SK-N-SH (cell line): ENCODE data around the gene DNAJB4. TPM values are rescaled to one million over a fixed set of nuclear protein-coding genes. Genes with fewer than 3 reads are reported as not detected.

ENCODE experiments used
- CTCF ChIA-PET: fragments of 300-600, 350-600 bp; formaldehyde crosslinking; extraction: SDS; loops from one replicate; lab custom pipeline; 2021; lab: Yijun Ruan, JAX
- POLR2A ChIA-PET: fragments of 350-600 bp; sonication (Branson Sonifier 250); formaldehyde crosslinking; extraction: SDS; loops from one replicate; lab custom pipeline; 2020; ENCODE audit warnings: antibody characterized with exemption, inconsistent platforms; lab: Yijun Ruan, JAX
- DNase-seq: peaks from one replicate; pipeline ENCODE4 v3.0.0; 2012
- H2AFZ ChIP-seq: fragments of 200-600 bp; sonication (generic); 2 replicates; pipeline ENCODE4 v1.8.1; 2016; ENCODE audit warnings: antibody characterized with exemption, mild to moderate bottlenecking, low read depth
- H3F3A ChIP-seq: fragments of 200-600 bp; sonication (generic); replicated peaks from 2 replicates; pipeline ENCODE3; 2016; ENCODE audit warnings: antibody characterized with exemption, mild to moderate bottlenecking; ENCODE audit not compliant: insufficient read depth
- H3K27ac ChIP-seq, 2 experiments: fragments of 200-500 bp in 1 of 2; fragments of 200-600 bp in 1 of 2; sonication (Bioruptor generic) in 1 of 2; sonication (generic), shearing (Covaris generic) in 1 of 2; 2 replicates each; pipeline versions ENCODE4 v1.5.1 to v1.6.1; 2014 to 2016; ENCODE audit warnings: low read depth in 2 of 2, inconsistent platforms in 1 of 2, low read length in 1 of 2, mild to moderate bottlenecking in 1 of 2, mixed read lengths in 1 of 2
- H3K27me3 ChIP-seq: fragments of 200-600 bp; sonication (generic), shearing (Covaris generic); 2 replicates; pipeline ENCODE4 v1.6.1; 2016; ENCODE audit warnings: mixed run types; ENCODE audit not compliant: insufficient read depth
- H3K36me3 ChIP-seq, 2 experiments: fragments of 200-500 bp in 1 of 2; fragments of 200-600 bp in 1 of 2; sonication (Bioruptor generic) in 1 of 2; sonication (generic) in 1 of 2; replicated peaks in 1 of 2; 2 replicates each; pipeline versions ENCODE3 to v1.5.1; 2014 to 2016; ENCODE audit warnings: low read length in 1 of 2, mild to moderate bottlenecking in 1 of 2; ENCODE audit not compliant: insufficient read depth in 2 of 2, control insufficient read depth in 1 of 2
- H3K4me1 ChIP-seq, 2 experiments: fragments of 200-500 bp in 1 of 2; fragments of 200-600 bp in 1 of 2; sonication (Bioruptor generic) in 1 of 2; sonication (generic), shearing (Covaris generic) in 1 of 2; 2 replicates each; pipeline versions ENCODE4 v1.5.1 to v1.6.1; 2014 to 2016; ENCODE audit warnings: low read depth in 1 of 2, low read length in 1 of 2, mixed run types in 1 of 2; ENCODE audit not compliant: insufficient read depth in 2 of 2, control insufficient read depth in 1 of 2
- H3K4me2 ChIP-seq: fragments of 200-600 bp; sonication (generic), shearing (Covaris generic); 2 replicates; pipeline ENCODE4 v1.6.1; 2017; ENCODE audit warnings: mixed run types
- H3K4me3 ChIP-seq, 2 experiments: fragments of 200-500 bp in 1 of 2; fragments of 200-600 bp in 1 of 2; sonication (Bioruptor generic) in 1 of 2; sonication (generic), shearing (Covaris generic) in 1 of 2; 2 replicates each; pipeline versions ENCODE4 v1.5.1 to v1.8.1; 2014 to 2016; ENCODE audit warnings: low read depth in 2 of 2, inconsistent platforms in 1 of 2, low read length in 1 of 2, mild to moderate bottlenecking in 1 of 2, mixed read lengths in 1 of 2, moderate library complexity in 1 of 2
- H3K79me2 ChIP-seq: fragments of 200-600 bp; sonication (generic); 2 replicates; pipeline ENCODE4 v1.8.1; 2017; ENCODE audit warnings: mild to moderate bottlenecking; ENCODE audit not compliant: insufficient read depth
- H3K9ac ChIP-seq: fragments of 200-600 bp; sonication (generic); 2 replicates; pipeline ENCODE4 v1.6.1; 2017; ENCODE audit warnings: mixed run types
- H3K9me2 ChIP-seq: fragments of 200-600 bp; sonication (generic); 2 replicates; pipeline ENCODE4 v1.6.1; 2017; ENCODE audit warnings: mixed run types
- H3K9me3 ChIP-seq: fragments of 200-600 bp; sonication (generic); 2 replicates; pipeline ENCODE4 v1.6.1; 2017; ENCODE audit warnings: mixed run types, mild to moderate bottlenecking, moderate library complexity
- H4K20me1 ChIP-seq: fragments of 200-600 bp; sonication (generic); 2 replicates; pipeline ENCODE4 v1.6.1; 2017; ENCODE audit warnings: mild to moderate bottlenecking, mixed run types; ENCODE audit not compliant: insufficient read depth
- CHD2 ChIP-seq: fragments of 150-350 bp; IDR thresholded peaks from 2 replicates; pipeline ENCODE4 v1.6.1; 2018; ENCODE audit warnings: low read length; ENCODE audit not compliant: partially characterized antibody
- CTCF ChIP-seq: fragments of 200-600 bp; sonication (generic); IDR thresholded peaks from 2 replicates; pipeline ENCODE4 v1.6.1; 2017; ENCODE audit warnings: antibody characterized with exemption, mild to moderate bottlenecking, moderate library complexity
- EP300 ChIP-seq, 2 experiments: IDR thresholded peaks; 2 replicates each; pipeline versions ENCODE4 v1.4.0 to v1.6.1; 2012; ENCODE audit warnings: borderline replicate concordance in 1 of 2, low read depth in 1 of 2, low read length in 1 of 2
- EZH2phosphoT487 ChIP-seq: fragments of 200-600 bp; sonication (generic); IDR thresholded peaks from 2 replicates; pipeline ENCODE4 v1.6.1; 2017; ENCODE audit warnings: low read depth, mixed run types, mild to moderate bottlenecking, antibody characterized with exemption, moderate library complexity, borderline replicate concordance
- FOSL2 ChIP-seq: IDR thresholded peaks from 2 replicates; pipeline ENCODE4 v1.4.0; 2012; ENCODE audit warnings: low read depth, mild to moderate bottlenecking, moderate library complexity, borderline replicate concordance
- FOXM1 ChIP-seq: IDR thresholded peaks from 2 replicates; pipeline ENCODE4 v1.4.0; 2012; ENCODE audit warnings: low read depth, mild to moderate bottlenecking
- GABPA ChIP-seq: IDR thresholded peaks from 2 replicates; pipeline ENCODE4 v1.4.0; 2012; ENCODE audit warnings: low read depth, mild to moderate bottlenecking
- GATA2 ChIP-seq: sonication (generic); formaldehyde crosslinking; IDR thresholded peaks from 2 replicates; pipeline ENCODE4 v1.5.0; 2020; ENCODE audit warnings: mild to moderate bottlenecking, missing genetic modification reagents
- JUND ChIP-seq: IDR thresholded peaks from 2 replicates; pipeline ENCODE4 v1.4.0; 2012
- MAX ChIP-seq: IDR thresholded peaks from 2 replicates; pipeline ENCODE4 v1.4.0; 2012; ENCODE audit warnings: low read depth
- MEF2A ChIP-seq: IDR thresholded peaks from 2 replicates; pipeline ENCODE4 v1.4.0; 2012; ENCODE audit warnings: low read depth, borderline replicate concordance
- MXI1 ChIP-seq: IDR thresholded peaks from 2 replicates; pipeline ENCODE4 v1.6.1; 2012; ENCODE audit warnings: mild to moderate bottlenecking, low read depth, low read length, improper control_type of control experiment
- NRF1 ChIP-seq: IDR thresholded peaks from 2 replicates; pipeline ENCODE4 v1.6.1; 2012; ENCODE audit warnings: low read depth, mild to moderate bottlenecking, low read length
- PBX3 ChIP-seq: IDR thresholded peaks from 2 replicates; pipeline ENCODE4; 2012
- POLR2AphosphoS5 ChIP-seq: IDR thresholded peaks from 2 replicates; pipeline ENCODE4 v1.6.1; 2012; ENCODE audit warnings: low read depth, low read length
- RAD21 ChIP-seq: IDR thresholded peaks from 2 replicates; pipeline ENCODE4 v1.6.1; 2012; ENCODE audit warnings: mild to moderate bottlenecking, low read length
- RCOR1 ChIP-seq: fragments of 150-350 bp; IDR thresholded peaks from 2 replicates; pipeline ENCODE4 v1.6.1; 2017; ENCODE audit warnings: antibody characterized with exemption, low read length
- RFX5 ChIP-seq: IDR thresholded peaks from 2 replicates; pipeline ENCODE4 v1.6.1; 2012; ENCODE audit warnings: mild to moderate bottlenecking, improper control_type of control experiment, low read length
- RXRA ChIP-seq: IDR thresholded peaks from 2 replicates; pipeline ENCODE4 v1.4.0; 2012; ENCODE audit warnings: low read depth, mild to moderate bottlenecking, borderline replicate concordance
- SIN3A ChIP-seq: IDR thresholded peaks from 2 replicates; pipeline ENCODE4 v1.6.1; 2012; ENCODE audit warnings: low read depth, mild to moderate bottlenecking, low read length, moderate library complexity, borderline replicate concordance
- TAF1 ChIP-seq: IDR thresholded peaks from 2 replicates; pipeline ENCODE4 v1.6.1; 2012; ENCODE audit warnings: low read depth, mild to moderate bottlenecking, low read length, moderate library complexity, borderline replicate concordance
- TCF12 ChIP-seq: IDR thresholded peaks from 2 replicates; pipeline ENCODE4 v1.4.0; 2012
- YY1 ChIP-seq: IDR thresholded peaks from 2 replicates; pipeline ENCODE4 v1.4.0; 2012; ENCODE audit warnings: low read depth, mild to moderate bottlenecking
- WGBS: methylation state at CpG from one replicate; pipeline ENCODE4 v1.1.6; 2017; ENCODE audit warnings: low lambda C conversion rate; 5-methylcytosine and 5-hydroxymethylcytosine counted together
- polyA plus RNA-seq, 3 experiments: library from polyadenylated mRNA; depleted of rRNA; stranded (reverse); fragments of >200 nt; gene quantifications; 2 replicates each; pipeline ENCODE4 v1.2.3, GENCODE V29; 2012
- TF ChIP-seq, protein P1 (sequence below): IDR thresholded peaks from 2 replicates; pipeline ENCODE4 v1.4.0; 2012; ENCODE audit warnings: low read depth, borderline replicate concordance
- TF ChIP-seq, protein P2 (sequence below): IDR thresholded peaks from 2 replicates; pipeline ENCODE4 v1.6.1; 2012; ENCODE audit warnings: mild to moderate bottlenecking, low read depth, low read length, moderate library complexity

The DNAJB4 gene
- polyA plus RNA-seq (2012; rRNA removed): 13.5 and 17.5 TPM in 2 replicates
- polyA plus RNA-seq (2012; cell fraction: cytosol; rRNA removed): 20.2 and 24.3 TPM in 2 replicates
- polyA plus RNA-seq (2012; cell fraction: nucleus; rRNA removed): 7.3 and 18.3 TPM in 2 replicates

DNA sequence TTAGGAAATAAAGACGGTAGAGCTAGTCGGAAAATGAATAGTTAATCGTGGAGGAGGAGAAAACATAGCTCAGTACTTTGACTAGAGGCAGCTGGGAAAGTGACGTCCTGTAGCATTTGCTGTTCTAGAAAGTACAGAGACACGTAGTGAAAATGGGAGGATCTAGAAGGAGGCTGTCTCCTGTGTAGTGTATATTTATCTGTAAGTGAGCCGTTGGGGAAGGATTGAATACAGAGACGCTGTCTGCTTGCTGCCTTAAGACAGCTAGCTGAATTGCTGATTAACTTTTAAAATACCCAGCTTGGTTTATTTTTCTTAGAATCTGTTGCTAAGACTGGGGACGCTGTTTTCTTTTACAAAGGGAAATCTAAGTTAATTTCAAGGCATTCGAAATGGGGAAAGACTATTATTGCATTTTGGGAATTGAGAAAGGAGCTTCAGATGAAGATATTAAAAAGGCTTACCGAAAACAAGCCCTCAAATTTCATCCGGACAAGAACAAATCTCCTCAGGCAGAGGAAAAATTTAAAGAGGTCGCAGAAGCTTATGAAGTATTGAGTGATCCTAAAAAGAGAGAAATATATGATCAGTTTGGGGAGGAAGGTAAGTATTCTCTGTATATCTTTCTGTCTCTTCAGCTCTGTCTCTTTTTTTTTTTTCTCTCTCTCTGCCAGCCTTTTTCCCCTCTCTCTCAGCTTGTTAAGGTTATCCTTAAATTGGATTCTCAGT is at the start of gene DNAJB4:
Gene DNAJB4 (plus strand): TSS at position 221 of the 729 bp plus-strand sequence. CDS start 172 bp downstream, at position 393.
- Histone ChIP-seq H2AFZ (peak within 1 kb of the TSS; percentile 75; the same call in 1 of the 2 replicates), H4K20me1 (no peaks in the 10 kb centered on the region; the same call in 1 of the 2 replicates), H3K36me3 (peaks cover 0 to 11% of the 10 kb centered on the region in 2 experiments), H3K4me2 (peak within 1 kb of the TSS; percentile 71), H3K27me3 (no peaks in the 10 kb centered on the region), H3K9me3 (no peaks in the 10 kb centered on the region), H3K79me2 (peaks cover 66% of the 10 kb centered on the region), H3K4me1 (peaks cover 6 to 8% of the 10 kb centered on the region in 2 experiments; a peak in 2 of 4 replicates), H3K4me3 (peak within 1 kb of the TSS; percentile 62 to 70), H3K9me2 (no peaks in the 10 kb centered on the region), H3K9ac (peak within 1 kb of the TSS; percentile 96), H3F3A (peaks cover 40% of the 10 kb centered on the region), H3K27ac (peak within 1 kb of the TSS; percentile 90 to 95)
- DNase-seq: peak; percentile 61
- POLR2A ChIA-PET: interaction anchor here (0.8 to 2.5 kb wide), 7 partner anchors 9 to 225 kb away, joined by 3 to 26 read pairs (median 6); partner anchors contain the start of gene FUBP1
- CTCF ChIA-PET: interaction anchor here (1.4 to 2.8 kb wide), 3 partner anchors 24 to 602 kb away, joined by 3 to 16 read pairs (median 12); no protein-coding TSS in a partner anchor
- 2% methylated on average over 12 of the region's 12 CpGs for WGBS
- TF ChIP-seq RXRA: no peak
- TF ChIP-seq CHD2: no peak
- TF ChIP-seq MXI1: peak; percentile 47
- no peak for TF ChIP-seq CTCF
- TF ChIP-seq RAD21: no peak
- no peak for TF ChIP-seq EZH2phosphoT487
- TF ChIP-seq, protein P1, sequence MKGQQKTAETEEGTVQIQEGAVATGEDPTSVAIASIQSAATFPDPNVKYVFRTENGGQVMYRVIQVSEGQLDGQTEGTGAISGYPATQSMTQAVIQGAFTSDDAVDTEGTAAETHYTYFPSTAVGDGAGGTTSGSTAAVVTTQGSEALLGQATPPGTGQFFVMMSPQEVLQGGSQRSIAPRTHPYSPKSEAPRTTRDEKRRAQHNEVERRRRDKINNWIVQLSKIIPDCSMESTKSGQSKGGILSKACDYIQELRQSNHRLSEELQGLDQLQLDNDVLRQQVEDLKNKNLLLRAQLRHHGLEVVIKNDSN: no peak
- TF ChIP-seq PBX3: no peak
- TF ChIP-seq YY1: no peak; the same call in 1 of the 2 replicates
- no peak for TF ChIP-seq JUND
- TF ChIP-seq MEF2A: no peak
- TF ChIP-seq TCF12: peak; percentile 8; the same call in 1 of the 2 replicates
- TF ChIP-seq RFX5: 0 out of 2 replicates have a peak, but pooled peaks have one; percentile 50
- peak; percentile 75 for TF ChIP-seq TAF1
- TF ChIP-seq EP300 (IDR thresholded peaks at IDR 0.05; ENCODE audit: borderline replicate concordance in 1 of 2, low read depth in 1 of 2, low read length in 1 of 2): peak in 1 of 2 experiments; percentile 32; a peak in 1 of 4 replicates
- no peak for TF ChIP-seq NRF1
- TF ChIP-seq, protein P2, sequence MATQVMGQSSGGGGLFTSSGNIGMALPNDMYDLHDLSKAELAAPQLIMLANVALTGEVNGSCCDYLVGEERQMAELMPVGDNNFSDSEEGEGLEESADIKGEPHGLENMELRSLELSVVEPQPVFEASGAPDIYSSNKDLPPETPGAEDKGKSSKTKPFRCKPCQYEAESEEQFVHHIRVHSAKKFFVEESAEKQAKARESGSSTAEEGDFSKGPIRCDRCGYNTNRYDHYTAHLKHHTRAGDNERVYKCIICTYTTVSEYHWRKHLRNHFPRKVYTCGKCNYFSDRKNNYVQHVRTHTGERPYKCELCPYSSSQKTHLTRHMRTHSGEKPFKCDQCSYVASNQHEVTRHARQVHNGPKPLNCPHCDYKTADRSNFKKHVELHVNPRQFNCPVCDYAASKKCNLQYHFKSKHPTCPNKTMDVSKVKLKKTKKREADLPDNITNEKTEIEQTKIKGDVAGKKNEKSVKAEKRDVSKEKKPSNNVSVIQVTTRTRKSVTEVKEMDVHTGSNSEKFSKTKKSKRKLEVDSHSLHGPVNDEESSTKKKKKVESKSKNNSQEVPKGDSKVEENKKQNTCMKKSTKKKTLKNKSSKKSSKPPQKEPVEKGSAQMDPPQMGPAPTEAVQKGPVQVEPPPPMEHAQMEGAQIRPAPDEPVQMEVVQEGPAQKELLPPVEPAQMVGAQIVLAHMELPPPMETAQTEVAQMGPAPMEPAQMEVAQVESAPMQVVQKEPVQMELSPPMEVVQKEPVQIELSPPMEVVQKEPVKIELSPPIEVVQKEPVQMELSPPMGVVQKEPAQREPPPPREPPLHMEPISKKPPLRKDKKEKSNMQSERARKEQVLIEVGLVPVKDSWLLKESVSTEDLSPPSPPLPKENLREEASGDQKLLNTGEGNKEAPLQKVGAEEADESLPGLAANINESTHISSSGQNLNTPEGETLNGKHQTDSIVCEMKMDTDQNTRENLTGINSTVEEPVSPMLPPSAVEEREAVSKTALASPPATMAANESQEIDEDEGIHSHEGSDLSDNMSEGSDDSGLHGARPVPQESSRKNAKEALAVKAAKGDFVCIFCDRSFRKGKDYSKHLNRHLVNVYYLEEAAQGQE: no peak
- no peak for TF ChIP-seq FOSL2
- 0 out of 2 replicates have a peak, but pooled peaks have one; percentile 13 for TF ChIP-seq MAX
- peak; percentile 66; the same call in 1 of the 2 replicates for TF ChIP-seq POLR2AphosphoS5
- no peak for TF ChIP-seq RCOR1
- no peak for TF ChIP-seq GATA2 (CRISPR knock-in tag)
- TF ChIP-seq SIN3A: peak; percentile 83
- no peak for TF ChIP-seq FOXM1
- TF ChIP-seq GABPA: no peak
